Stimulated activated CD4-positive, alpha-beta T cell treated with anti-CD3 and anti-CD28 coated beads, Interleukin-4, amount 100 ng/mL, for 4 hours (primary cell): Measurements from ENCODE around the gene STXBP1.

Source experiments
- DNase-seq, 2 experiments: peaks; one replicate each; pipeline ENCODE4 v3.0.0-alpha.2; 2020

STXBP1 gene

GRCh38 chr9:127716412-127716811, 104.3 kb downstream of the STXBP1 start:
- no peak for DNase-seq

GRCh38 chr9:127717766-127718165, 105.7 kb downstream of the STXBP1 start:
- no peak for DNase-seq

DNA sequence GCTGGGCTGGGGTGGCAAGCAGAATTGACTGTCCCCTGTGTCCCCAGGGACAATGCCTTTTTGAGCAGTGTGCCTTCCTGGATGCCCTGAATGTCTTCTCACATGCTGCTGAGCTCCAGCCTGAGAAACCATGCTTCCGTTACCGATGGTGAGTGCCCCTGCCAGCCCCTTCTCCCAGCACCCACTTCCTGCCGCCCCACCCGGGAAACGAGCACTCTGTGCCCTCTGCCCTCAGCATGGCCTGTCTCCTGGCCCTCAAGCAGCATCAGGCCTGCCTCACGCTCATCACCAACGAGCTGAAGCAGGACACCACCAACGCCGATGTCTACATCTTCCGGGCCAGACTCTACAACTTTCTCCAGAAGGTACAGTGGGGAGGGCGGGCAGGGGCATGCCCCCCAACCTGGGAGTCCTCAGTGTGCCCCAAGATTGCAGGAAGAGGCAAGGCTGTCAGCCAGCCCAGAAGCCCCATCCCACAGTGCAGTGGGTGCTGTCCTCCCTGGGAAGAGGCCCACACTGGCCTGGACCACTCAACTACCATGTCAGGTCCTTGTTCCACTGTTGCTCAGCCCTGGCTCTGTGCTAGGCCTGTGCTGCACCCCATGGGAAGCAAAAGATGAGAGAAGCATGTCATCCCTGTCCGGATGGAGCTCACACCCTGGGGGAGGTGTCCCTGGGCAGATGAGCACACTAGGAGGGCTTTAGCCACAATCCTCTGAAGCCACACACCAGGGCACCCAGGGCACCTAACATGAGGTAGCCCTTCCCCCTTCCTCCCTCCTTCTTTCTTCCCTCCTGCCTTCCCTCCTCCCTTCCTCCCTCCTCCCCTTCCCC, 108.2 kb downstream of the STXBP1 start:
- no peak for DNase-seq

DNA sequence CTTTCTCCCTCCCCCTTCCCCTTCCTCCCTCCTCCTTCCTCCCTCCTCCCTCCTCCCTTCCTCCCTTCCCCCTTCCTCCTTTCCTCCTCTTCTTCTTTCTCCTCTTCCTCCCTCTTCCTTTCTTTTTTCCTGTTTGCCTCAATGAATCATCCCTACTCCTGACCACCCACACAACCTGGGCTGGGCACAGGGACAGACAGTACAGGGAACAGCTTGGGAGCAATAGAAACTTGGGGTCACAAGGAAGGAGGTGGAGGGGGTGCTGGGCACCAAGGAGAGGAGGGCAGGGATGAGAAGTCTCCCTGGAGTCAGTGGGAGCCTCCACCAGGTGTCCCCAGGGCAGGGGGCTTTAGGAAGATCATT, 108.8 kb downstream of the STXBP1 start:
- no peak for DNase-seq

DNA sequence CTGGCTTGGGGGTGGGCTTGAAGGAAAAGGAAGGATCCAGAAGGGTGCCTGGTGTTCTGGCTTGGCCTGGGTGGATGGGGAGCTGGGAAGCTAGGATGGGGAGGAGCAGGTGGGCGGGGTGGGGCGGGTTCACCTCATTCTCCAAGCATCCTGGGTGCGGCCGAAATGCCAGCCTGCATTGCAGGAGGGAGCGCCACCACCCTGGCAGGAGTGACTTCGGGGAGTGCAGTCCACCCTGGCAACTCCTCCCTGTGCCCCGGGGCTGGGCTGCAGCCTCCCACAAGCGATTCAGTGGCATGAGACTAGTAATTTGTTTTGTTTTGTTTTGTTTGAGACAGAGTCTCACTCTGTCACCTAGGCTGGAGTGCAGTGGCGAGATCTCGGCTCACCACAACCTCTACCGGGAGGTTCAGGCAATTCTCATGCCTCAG, 109.3 kb downstream of the STXBP1 start:
- DNase-seq: no peak

DNA sequence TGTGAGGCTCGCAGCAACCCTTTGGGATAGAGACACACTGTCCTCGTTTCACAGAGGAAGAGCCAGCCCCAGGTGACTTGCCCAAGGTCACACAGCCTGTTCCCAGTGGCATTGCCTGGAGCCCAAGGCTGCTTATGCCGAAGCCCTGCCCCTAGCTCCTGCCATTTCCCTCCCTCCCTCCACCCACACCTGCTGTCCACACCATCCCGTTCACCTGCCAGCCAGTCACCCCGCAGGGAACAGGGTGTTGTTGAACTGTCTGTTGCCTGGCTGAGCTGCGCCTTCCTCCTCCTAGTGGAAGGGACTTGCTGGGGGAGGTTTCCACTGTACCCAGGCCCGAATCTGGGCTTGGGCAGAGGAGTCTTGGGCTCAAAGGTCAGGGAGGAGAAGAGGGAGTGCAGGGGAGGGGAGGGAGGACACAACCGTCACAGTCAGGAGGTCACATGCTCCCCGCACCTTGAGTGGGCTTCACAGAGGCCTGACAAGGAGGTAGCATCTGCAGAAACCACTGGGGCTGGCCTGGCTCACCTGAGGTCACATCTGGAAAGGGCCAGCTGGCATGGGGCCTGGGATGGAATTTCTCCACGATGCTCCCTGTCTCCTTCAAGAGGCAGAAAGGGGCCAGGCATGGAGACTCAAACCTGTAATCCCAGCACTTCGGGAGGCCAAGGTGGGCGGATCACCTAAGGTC, 110.1 kb downstream of the STXBP1 start:
- DNase-seq: no peak

GRCh38 chr9:127723013-127723412, 110.9 kb downstream of the STXBP1 start:
- no peak for DNase-seq

DNA sequence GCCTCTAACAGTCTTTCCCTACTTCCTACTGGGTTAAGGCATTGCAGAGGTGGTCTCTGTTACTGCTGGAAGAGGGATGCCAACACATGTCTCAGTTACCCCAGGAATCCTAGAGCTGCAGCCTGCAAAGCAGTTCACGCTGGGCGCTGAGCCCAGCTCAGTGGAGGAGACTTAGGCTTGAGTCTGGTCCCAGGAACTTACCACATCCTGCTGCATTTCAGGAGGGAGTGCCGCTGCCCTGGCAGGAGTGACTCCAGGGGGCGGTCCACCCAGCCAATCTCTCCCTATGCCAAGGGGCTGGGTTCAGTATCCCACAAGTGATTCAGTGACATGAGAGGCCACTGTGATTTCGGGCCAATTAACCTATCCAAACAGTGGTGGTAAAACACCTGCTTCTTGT, 111.4 kb downstream of the STXBP1 start:
- DNase-seq: no peak

DNA sequence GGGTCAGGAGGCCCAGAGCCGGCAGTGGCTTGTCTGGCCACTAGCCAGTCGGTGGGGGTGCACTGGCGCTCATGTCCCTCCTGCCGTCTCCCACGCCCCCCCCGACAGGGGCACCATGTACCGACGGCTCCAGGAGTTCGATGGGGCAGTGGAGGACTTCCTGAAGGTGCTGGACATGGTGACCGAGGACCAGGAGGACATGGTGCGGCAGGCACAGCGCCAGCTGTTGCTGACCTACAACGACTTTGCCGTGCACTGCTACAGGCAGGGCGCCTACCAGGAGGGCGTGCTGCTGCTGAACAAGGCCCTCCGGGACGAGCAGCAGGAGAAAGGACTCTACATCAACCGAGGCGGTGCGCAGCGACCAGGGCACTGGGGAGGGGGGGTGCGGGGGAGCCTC, 111.9 kb downstream of the STXBP1 start:
- no peak for DNase-seq

DNA sequence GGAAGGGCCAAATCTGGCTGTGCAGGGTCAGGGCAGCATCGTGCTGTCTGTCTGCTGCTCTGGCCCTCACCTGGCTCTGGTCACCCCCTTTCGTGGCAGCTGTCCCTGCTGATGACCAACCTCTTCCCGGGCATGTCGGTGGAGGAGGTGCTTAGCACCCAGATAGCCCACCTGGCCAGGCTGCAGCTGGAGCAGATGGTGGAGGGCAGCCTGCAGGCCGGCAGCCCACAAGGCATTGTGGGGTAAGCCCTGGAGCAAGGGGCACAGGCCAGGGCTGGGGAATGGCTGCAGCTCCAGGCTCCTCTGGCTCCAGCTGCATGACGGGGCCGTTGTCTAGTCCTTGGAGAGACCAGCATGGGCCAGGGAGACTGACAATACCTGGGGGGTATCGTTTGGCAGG, 114.8 kb downstream of the STXBP1 start:
- DNase-seq: no peak

DNA sequence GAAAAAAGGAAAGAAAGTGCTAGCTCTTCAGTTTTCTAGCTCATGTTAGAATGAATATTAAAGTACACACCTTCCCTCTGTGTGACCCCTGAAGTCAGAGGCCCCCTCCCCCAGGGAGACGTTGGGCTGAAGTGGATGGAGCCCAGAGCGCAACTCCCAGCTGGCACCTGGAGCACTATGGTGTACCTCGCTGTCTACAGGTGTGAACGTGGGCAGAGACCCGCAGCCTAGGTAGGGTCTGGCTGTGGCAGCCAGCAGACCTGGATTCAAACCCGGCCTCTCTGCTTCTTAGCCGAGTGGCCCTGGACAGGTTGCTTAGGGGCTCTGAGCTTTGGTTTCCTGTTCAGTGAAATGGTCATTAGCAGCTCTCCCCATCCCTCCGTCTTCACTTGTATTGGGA, 116.7 kb downstream of the STXBP1 start:
- no peak for DNase-seq

GRCh38 chr9:127729522-127730256, 117.6 kb downstream of the STXBP1 start:
- DNase-seq: no peak

DNA sequence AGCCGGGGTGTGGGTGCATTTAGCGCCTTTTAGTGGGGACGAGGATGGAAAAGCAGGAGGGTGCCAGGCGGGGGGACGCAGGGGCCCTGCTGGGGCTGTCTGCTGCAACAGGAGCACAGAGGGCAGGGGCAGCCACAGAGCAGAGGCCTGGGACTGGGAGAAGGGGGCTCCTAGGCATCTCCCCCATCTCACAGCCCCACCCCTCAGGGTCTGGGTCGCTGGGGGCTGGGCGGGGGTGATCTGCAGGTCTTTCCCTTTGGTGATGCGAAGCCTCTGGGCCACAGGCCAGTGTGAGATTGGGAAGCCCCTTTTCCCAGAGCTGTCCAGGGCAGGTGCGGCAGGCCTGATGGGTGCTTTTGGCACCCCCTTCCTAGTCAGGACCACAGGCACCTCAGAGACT, 118.2 kb downstream of the STXBP1 start:
- DNase-seq: no peak

- DNase-seq: no peak
These were observed 118.8 kb downstream of the STXBP1 start for GRCh38 chr9:127730799-127731410.

DNA sequence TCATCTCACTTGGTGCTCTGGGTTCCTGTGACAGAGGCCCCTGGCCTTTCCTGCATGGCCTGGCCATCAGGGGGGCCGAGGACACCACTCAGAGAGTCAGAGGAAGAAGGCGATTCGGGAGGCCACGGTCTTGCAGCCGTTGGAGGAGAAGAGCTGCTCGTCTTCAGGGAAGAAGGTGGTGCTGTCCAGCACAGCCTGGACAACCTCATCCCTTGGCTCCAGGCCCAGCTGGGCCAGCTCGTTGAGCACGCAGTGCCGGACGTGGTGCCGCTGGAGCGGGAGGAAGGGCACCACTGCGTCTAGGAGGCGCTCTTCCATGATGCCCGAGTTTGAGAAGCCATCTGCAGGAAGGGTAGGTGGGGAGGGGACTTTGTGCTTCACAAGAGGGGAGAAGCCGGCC, 119.9 kb downstream of the STXBP1 start:
- no peak for DNase-seq

GRCh38 chr9:127732444-127732843, 120.4 kb downstream of the STXBP1 start:
- no peak for DNase-seq

DNA sequence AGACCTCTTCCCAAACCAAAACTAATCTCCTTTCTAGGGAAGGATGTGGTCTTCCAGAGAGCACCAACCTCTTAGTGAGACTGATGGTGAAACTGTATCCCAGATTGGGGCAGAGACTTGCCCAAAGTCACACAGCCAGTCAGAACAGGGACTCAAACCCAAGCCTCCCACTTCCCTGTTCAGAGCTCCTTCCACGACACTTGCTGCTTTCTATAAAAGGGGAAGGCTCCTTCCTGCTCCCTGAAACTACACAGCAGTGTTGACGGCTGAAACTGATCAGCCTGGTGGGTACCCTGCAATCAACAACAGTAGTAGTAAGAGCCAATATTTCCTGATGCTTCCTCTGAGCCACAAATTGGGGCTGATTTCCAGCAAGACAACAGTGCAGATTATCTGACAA, 121.5 kb downstream of the STXBP1 start:
- DNase-seq: no peak

DNA sequence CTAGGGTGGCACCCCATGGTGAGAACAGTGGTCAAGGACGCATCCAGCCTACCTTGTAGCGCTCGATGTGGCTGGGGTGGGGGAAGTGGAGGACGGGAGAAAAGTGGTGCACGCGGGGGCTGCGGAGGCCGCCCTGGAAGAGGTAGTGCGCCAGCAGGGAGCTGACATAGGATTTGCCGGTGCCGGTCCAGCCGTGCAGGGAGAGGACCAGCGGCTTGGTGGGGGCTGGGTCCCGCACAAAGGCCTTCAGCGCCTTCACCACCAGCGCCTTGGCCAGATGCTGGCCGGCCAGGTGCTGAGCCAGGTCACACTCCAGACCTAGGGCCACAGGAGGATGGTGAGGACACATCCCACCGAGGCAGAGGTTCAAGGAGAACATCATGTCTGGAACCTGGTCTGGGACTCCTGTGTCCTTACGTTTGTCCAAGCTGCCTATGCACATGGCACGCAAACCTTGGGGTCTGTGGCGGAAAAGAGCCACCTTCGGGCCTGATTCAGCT, 122.2 kb downstream of the STXBP1 start:
- DNase-seq: no peak

- peak; percentile 95 to 97 for DNase-seq
These were observed 122.9 kb downstream of the STXBP1 start, which contains the start of gene TOR2A for GRCh38 chr9:127734747-127735529. TSS of gene TOR2A (minus strand) at chr9:127735294. CDS start at chr9:127735270, 24 bp downstream.

DNA sequence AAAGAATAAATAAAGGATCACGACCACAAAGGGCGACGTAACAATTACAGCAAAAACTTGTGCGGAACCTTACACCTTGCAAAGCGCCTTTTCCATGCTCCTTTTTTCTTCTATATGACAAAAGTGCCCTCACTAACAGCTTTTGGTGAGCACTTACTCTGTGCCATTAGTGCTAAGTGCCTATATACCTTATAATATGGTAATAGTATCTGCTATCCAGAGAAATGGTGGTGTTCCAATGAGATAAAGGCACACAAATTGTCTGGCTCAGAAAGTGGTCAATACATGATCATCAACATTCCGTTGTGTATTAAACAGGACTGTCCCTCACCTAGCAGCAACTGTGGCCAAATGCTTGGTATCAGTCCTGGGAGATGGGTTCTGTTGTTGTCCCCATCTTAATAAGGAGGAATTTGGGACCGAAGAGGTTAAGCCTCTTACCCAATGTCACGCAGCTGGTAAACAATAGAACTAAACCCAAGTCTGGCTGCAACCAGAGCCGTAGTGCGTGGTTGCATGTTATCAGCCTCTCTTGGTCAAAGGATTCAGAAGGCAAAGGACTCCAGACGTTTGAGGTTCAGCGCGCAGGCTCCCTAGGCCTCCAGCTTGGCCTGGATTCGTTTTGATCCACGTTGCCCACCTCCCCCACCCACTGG, 123.6 kb downstream of the STXBP1 start:
- no peak for DNase-seq

DNA sequence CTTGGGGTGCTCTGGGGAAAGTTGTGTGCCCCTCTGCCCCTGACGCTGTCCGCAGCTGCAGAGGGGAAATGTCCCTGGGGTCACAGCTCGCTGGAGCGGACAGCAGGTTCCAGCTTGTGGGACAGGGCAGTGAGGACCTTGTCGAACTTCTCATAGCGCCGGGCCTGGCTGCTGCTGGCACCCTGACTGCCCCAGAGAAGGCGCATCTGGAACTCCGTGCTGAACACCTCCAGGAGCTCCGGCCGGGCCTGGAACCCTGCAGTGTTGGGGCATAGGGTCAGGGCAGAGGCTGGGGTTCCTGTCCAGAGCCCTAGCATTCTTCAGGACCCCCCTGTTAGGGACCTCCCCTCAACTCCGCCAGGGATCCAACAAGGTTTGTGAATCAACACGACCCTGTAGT, 126.6 kb downstream of the STXBP1 start:
- no peak for DNase-seq
